ENCODE results near the gene PCDHGA9. TPM values are rescaled to one million over a fixed set of nuclear protein-coding genes. Genes with fewer than 3 reads are reported as not detected.
A peak's percentile ranks its signal among the peaks of the same experiment; 100 is the strongest.
"Not testable (repeated sequence)": the region's sequence is repeated elsewhere in the genome, so short reads cannot be mapped to it uniquely, and the experiment has no call there.

The PCDHGA9 gene
- total RNA-seq, 2 donors from 2014 or later: 12.0 to 18.6 TPM

DNA sequence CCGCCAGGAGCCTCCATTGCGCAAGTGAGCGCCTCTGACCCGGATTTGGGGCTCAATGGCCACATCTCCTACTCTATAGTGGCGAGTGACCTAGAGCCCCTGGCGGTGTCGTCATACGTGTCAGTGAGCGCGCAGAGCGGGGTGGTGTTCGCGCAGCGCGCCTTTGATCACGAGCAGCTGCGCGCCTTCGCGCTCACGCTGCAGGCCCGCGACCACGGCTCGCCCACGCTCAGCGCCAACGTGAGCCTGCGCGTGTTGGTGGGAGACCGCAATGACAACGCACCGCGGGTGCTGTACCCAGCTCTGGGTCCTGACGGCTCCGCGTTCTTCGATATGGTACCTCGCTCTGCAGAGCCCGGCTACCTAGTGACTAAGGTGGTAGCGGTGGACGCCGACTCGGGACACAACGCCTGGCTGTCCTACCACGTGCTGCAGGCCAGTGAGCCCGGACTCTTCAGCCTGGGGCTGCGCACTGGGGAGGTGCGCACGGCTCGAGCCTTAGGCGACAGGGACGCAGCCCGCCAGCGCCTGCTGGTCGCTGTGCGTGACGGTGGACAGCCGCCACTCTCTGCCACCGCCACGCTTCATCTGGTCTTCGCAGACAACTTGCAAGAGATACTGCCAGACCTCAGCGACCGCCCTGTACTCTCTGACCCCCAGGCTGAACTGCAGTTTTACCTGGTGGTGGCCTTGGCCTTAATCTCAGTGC lies 7.2 kb downstream of the PCDHGA9 start:
- H3K4me3 ChIP-seq: peak overlapping the region; percentile 2
- ATAC-seq (ENCODE audit: insufficient number of reproducible peaks, low FRiP score, low read depth) (no peak), DNase-seq (ENCODE audit: low spot score) (no peak)

DNA sequence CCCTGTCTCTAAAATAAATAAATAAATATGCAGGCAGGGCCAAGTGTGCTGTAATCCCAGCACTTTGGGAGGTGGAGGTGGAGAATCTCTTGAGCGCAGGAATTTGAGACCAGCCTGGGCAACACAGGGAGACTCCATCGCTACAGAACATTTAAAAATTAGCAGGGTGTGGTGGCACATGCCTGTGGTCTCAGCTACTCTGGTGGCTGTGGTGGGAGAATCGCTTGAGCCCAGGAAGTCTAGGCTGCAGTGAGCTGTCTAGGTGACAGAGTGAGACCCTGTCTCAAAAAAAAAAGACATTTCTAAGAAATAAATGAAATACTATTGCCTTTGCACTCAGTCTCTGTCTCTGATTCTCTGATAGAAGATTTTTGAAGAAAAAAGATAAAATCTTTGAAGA lies 9.0 kb downstream of the PCDHGA9 start:
- Histone ChIP-seq H3K4me1 (ENCODE audit: control insufficient read depth in 1 of 2, low read depth in 2 of 2) (no peaks in the 10 kb centered on the region), H3K4me3 (no peak overlapping the region), H3K9me3 (peaks cover 98% of the 10 kb centered on the region), H3K36me3 (no peaks in the 10 kb centered on the region), H3K27ac (no peak overlapping the region), H3K27me3 (replicated peaks; ENCODE audit: insufficient read depth) (no peaks in the 10 kb centered on the region)
- ATAC-seq (ENCODE audit: insufficient number of reproducible peaks, low FRiP score, low read depth) (no peak), DNase-seq (ENCODE audit: low spot score) (no peak)
- TF ChIP-seq, protein P1, sequence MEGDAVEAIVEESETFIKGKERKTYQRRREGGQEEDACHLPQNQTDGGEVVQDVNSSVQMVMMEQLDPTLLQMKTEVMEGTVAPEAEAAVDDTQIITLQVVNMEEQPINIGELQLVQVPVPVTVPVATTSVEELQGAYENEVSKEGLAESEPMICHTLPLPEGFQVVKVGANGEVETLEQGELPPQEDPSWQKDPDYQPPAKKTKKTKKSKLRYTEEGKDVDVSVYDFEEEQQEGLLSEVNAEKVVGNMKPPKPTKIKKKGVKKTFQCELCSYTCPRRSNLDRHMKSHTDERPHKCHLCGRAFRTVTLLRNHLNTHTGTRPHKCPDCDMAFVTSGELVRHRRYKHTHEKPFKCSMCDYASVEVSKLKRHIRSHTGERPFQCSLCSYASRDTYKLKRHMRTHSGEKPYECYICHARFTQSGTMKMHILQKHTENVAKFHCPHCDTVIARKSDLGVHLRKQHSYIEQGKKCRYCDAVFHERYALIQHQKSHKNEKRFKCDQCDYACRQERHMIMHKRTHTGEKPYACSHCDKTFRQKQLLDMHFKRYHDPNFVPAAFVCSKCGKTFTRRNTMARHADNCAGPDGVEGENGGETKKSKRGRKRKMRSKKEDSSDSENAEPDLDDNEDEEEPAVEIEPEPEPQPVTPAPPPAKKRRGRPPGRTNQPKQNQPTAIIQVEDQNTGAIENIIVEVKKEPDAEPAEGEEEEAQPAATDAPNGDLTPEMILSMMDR (IDR thresholded peaks at IDR 0.05): no peak

More for the DNA sequence above, 7.2 kb downstream of the PCDHGA9 start:
- Histone ChIP-seq H3K27me3 (replicated peaks; ENCODE audit: insufficient read depth) (no peaks in the 10 kb centered on the region), H3K36me3 (no peaks in the 10 kb centered on the region), H3K9me3 (peaks cover 97% of the 10 kb centered on the region), H3K4me1 (ENCODE audit: control insufficient read depth in 1 of 2, low read depth in 2 of 2) (no peaks in the 10 kb centered on the region), H3K27ac (no peak overlapping the region)
- TF ChIP-seq, protein P1 (IDR thresholded peaks at IDR 0.05): no peak

DNA sequence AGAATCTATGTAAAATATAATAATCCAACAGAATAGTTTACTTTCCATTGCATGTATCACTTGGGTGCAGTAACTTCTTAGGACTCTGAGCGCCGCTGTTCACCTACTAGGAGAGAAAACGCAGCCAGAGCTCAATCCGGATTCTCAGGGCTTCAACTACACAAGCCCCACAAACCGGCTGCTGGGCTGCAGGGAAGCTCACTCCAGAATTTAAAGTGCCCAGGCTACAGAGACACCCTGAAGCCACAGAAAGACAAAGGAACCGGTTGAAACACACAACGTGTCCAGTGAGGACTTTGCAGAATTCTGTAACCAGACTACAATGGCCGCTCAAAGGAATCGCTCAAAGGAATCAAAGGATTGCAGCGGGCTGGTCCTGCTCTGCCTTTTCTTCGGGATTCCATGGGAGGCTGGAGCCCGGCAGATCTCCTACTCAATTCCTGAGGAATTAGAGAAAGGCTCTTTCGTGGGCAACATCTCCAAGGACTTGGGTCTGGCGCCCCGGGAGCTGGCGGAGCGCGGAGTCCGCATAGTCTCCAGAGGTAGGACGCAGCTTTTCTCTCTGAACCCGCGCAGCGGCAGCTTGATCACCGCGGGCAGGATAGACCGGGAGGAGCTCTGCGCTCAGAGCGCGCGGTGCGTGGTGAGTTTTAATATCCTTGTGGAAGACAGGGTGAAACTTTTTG lies 10.4 kb downstream of the PCDHGA9 start, which contains the start of gene PCDHGA10:
Gene PCDHGA10, plus strand, starts transcription at position 134 of the 686 bp plus-strand sequence. Its CDS starts 189 bp downstream, at position 323.
- Histone ChIP-seq H3K4me1 (ENCODE audit: control insufficient read depth in 1 of 2, low read depth in 2 of 2) (no peaks in the 10 kb centered on the region), H3K9me3 (peaks cover 97% of the 10 kb centered on the region), H3K4me3 (peak within 1 kb of the TSS; percentile 66), H3K27me3 (replicated peaks; ENCODE audit: insufficient read depth) (no peaks in the 10 kb centered on the region), H3K27ac (no peak within 1 kb of the TSS), H3K36me3 (no peaks in the 10 kb centered on the region)
- ATAC-seq (ENCODE audit: insufficient number of reproducible peaks, low FRiP score, low read depth) (no peak), DNase-seq (ENCODE audit: low spot score) (no peak)
- TF ChIP-seq, protein P1 (IDR thresholded peaks at IDR 0.05): peak; percentile 15

DNA sequence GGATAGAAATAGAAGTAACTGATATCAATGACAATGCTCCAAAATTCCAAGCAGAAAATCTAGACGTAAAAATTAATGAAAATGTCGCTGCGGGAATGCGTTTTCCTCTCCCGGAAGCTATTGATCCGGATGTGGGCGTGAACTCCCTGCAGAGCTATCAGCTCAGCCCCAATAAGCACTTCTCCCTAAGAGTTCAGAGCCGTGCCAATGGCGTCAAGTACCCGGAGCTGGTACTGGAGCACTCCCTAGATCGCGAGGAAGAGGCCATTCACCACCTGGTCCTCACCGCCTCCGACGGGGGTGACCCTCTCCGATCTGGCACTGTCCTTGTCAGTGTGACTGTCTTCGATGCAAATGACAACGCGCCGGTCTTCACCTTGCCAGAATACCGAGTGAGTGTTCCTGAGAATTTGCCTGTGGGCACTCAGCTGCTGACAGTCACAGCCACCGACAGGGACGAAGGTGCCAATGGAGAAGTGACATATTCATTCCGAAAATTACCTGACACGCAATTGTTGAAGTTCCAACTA lies 11.0 kb downstream of the PCDHGA9 start:
- TF ChIP-seq, protein P1 (IDR thresholded peaks at IDR 0.05): no peak
- H3K4me3 ChIP-seq: peak overlapping the region; percentile 66
- no peak for ATAC-seq (ENCODE audit: insufficient number of reproducible peaks, low FRiP score, low read depth)
- H3K27me3 ChIP-seq (replicated peaks; ENCODE audit: insufficient read depth): no peaks in the 10 kb centered on the region
- DNase-seq (ENCODE audit: low spot score): no peak
- no peaks in the 10 kb centered on the region for H3K36me3 ChIP-seq
- no peaks in the 10 kb centered on the region for H3K4me1 ChIP-seq (ENCODE audit: control insufficient read depth in 1 of 2, low read depth in 2 of 2)
- H3K9me3 ChIP-seq: peaks cover 97% of the 10 kb centered on the region
- no peak overlapping the region for H3K27ac ChIP-seq

DNA sequence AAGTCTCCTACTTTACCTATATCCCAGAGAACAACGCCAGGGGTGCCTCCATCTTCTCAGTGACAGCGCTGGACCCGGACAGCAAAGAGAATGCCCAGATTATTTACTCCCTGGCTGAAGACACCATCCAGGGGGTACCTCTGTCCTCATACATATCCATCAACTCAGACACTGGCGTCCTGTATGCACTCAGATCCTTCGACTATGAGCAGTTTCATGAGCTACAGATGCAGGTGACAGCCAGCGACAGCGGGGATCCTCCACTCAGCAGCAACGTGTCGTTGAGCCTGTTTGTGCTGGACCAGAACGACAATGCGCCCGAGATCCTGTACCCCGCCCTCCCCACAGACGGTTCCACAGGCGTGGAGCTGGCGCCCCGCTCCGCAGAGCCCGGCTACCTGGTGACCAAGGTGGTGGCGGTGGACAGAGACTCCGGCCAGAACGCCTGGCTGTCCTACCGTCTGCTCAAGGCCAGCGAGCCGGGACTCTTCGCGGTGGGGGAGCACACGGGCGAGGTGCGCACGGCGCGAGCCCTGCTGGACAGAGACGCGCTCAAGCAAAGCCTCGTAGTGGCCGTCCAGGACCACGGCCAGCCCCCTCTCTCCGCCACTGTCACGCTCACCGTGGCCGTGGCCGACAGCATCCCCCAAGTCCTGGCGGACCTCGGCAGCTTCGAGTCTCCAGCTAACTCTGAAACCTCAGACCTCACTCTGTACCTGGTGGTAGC lies 12.1 kb downstream of the PCDHGA9 start:
- H3K27ac ChIP-seq; ATAC-seq (ENCODE audit: insufficient number of reproducible peaks, low FRiP score, low read depth); DNase-seq (ENCODE audit: low spot score); H3K27me3 ChIP-seq (replicated peaks; ENCODE audit: insufficient read depth); H3K36me3 ChIP-seq; H3K4me1 ChIP-seq (ENCODE audit: control insufficient read depth in 1 of 2, low read depth in 2 of 2): not testable (repeated sequence)
- Histone ChIP-seq H3K4me3 (peak overlapping the region; percentile 24), H3K9me3 (peaks cover 97% of the 10 kb centered on the region)

DNA sequence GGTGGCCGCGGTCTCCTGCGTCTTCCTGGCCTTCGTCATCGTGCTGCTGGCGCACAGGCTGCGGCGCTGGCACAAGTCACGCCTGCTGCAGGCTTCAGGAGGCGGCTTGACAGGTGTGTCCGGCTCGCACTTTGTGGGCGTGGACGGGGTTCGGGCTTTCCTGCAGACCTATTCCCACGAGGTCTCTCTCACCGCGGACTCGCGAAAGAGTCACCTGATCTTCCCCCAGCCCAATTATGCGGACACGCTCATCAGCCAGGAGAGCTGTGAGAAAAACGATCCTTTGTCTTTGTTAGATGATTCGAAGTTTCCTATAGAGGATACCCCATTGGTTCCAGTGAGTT lies 12.7 kb downstream of the PCDHGA9 start:
- H3K36me3 ChIP-seq; DNase-seq (ENCODE audit: low spot score); H3K4me1 ChIP-seq (ENCODE audit: control insufficient read depth in 1 of 2, low read depth in 2 of 2); H3K27me3 ChIP-seq (replicated peaks; ENCODE audit: insufficient read depth); ATAC-seq (ENCODE audit: insufficient number of reproducible peaks, low FRiP score, low read depth); H3K27ac ChIP-seq: not testable (repeated sequence)
- Histone ChIP-seq H3K9me3 (peaks cover 97% of the 10 kb centered on the region), H3K4me3 (peak overlapping the region; percentile 24)

All from thoracic aorta (tissue), 2 donors.